Astrocyte of the cerebellum (primary cell): ENCODE measurements around the gene PEAK3.

Source experiments
- DNase-seq: peaks from one replicate; pipeline ENCODE4 v3.0.0-alpha.2; 2011; ENCODE audit warnings: low read depth
- H3K4me3 ChIP-seq: 2 replicates; pipeline ENCODE4 v1.5.1; 2011; ENCODE audit warnings: mild to moderate bottlenecking, low read depth, low read length, moderate library complexity
- in situ Hi-C: cut with HindIII; loops from 2 replicates; pipeline ENCODE4 v1.10.0; 2017; ENCODE audit warnings: low sequenced_read_pairs
- TF ChIP-seq, protein P1 (sequence below): IDR thresholded peaks from 2 replicates; pipeline ENCODE4 v1.5.1; 2012; ENCODE audit warnings: low read length, low read depth, moderate library complexity, mild to moderate bottlenecking; ENCODE audit errors: missing control alignments

PEAK3 gene

GRCh38 chr19:2303211-2303798 lies 21.3 kb upstream of the PEAK3 start:
- in situ Hi-C loops = no loop called here
- TF ChIP-seq, protein P1, sequence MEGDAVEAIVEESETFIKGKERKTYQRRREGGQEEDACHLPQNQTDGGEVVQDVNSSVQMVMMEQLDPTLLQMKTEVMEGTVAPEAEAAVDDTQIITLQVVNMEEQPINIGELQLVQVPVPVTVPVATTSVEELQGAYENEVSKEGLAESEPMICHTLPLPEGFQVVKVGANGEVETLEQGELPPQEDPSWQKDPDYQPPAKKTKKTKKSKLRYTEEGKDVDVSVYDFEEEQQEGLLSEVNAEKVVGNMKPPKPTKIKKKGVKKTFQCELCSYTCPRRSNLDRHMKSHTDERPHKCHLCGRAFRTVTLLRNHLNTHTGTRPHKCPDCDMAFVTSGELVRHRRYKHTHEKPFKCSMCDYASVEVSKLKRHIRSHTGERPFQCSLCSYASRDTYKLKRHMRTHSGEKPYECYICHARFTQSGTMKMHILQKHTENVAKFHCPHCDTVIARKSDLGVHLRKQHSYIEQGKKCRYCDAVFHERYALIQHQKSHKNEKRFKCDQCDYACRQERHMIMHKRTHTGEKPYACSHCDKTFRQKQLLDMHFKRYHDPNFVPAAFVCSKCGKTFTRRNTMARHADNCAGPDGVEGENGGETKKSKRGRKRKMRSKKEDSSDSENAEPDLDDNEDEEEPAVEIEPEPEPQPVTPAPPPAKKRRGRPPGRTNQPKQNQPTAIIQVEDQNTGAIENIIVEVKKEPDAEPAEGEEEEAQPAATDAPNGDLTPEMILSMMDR = no peak
- no peak for DNase-seq
- no peak overlapping the region for H3K4me3 ChIP-seq

DNA sequence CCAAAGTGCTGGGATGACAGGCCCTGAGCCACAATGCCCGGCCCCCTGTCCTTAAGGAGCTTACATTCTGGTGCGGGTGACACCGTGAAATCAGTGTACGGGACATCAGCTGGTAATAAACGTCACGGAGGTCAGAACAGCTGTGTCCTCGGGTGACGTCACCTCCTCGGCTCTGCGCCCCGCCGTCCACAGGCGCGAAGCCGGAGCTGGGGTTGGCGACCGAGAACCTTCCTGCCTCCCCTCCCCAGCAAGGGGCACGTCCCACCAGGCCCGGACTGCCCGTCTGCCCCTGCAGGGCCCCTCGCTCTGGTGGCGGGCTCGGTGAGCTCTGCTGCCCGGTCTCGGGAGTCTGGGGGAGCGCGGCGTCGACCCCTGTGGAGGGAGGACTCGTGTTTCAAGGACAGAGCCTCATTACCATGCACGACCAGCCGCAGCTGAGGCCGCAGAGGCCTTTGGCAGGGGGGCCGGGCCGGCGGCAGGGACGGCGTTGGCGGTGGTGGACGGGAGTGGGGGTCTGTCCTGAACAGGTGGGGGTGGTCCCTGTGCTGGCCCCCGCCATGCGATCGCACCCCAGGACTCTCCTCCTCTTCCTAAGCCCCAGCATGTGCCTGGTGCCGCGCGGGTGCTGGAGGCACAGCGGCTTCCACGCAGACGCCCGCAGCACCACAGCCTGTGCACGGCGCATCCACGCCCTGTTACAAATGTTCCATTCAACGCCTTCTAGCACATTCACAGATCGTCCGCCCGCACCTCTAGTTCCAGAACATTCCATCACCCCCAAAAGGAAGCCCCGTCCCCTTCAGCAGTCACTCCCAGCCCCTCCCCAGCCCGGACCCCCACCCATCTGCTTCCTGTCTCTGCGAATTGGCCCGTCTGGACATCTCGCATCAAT lies 20.6 kb upstream of the PEAK3 start:
- in situ Hi-C loops = no loop called here
- DNase-seq = no peak
- TF ChIP-seq, protein P1 = no peak
- no peak overlapping the region for H3K4me3 ChIP-seq

DNA sequence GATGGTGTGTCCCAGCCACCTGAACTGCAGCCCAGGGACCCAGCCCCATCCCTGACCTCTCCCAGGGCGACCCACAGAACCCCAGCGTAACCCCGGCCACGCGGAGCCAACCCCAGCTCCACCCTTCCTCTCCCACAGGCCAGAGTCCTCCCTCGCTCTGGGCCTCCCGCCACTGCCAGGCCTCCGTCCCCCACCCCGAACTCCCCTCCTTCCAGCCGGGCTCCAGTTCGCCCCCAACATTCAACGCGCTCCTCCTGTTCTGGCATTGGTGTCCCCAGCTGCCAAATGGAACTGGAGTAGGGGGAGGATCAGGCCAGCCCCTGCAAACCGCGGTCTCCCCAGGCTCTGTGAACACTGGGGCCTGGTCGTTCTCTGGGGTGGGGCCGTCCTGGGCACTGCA lies 18.6 kb upstream of the PEAK3 start:
- TF ChIP-seq, protein P1 = no peak
- in situ Hi-C loops = no loop called here
- no peak for DNase-seq
- no peak overlapping the region for H3K4me3 ChIP-seq

DNA sequence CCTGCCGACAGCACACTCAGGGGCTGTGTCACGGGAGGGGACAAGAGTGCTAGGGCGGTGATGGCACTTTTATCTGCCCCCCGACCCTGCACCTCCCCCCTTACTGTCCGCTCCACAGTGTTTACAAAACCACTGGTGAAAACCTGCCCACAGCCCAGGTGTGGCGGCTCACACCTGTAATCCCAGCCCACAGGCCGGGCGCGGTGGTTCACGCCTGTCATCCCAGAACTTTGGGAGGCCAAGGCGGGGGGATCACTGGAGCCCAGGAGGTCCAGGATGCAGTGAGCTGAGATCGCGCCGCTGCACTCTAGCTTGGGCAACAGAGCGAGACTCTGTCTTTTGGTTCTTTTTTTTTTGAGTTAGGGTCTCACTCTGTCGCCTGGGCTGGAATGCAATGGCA lies 14.2 kb upstream of the PEAK3 start:
- no peak overlapping the region for H3K4me3 ChIP-seq
- in situ Hi-C loops = no loop called here
- no peak for DNase-seq
- TF ChIP-seq, protein P1 = no peak

- no peak overlapping the region for H3K4me3 ChIP-seq
- DNase-seq = no peak
- in situ Hi-C loops = no loop called here
- TF ChIP-seq, protein P1 = no peak
Observed at GRCh38 chr19:2294687-2295335, 12.8 kb upstream of the PEAK3 start.

- TF ChIP-seq, protein P1 = no peak
- no peak overlapping the region for H3K4me3 ChIP-seq
- no peak for DNase-seq
- in situ Hi-C loops = no loop called here
Observed at GRCh38 chr19:2291185-2291751, 9.3 kb upstream of the PEAK3 start.
